ENCODE measurements around the gene POP7. TPM values are rescaled to one million over a fixed set of nuclear protein-coding genes. Genes with fewer than 3 reads are reported as not detected.

Gene POP7
- total RNA-seq, 1 experiment from 2014 or later, result 151 TPM

GRCh38 chr7:100720671-100721504 is 15.0 kb downstream of the POP7 start:
- H3K79me2 ChIP-seq (ENCODE audit: low read length), result no peaks in the 10 kb centered on the region
- H3K4me3 ChIP-seq (ENCODE audit: low read length), result no peak overlapping the region
- no peak for TF ChIP-seq EZH2 (IDR thresholded peaks at IDR 0.05; ENCODE audit: low read length, unreplicated experiment)
- TF ChIP-seq, protein P1, sequence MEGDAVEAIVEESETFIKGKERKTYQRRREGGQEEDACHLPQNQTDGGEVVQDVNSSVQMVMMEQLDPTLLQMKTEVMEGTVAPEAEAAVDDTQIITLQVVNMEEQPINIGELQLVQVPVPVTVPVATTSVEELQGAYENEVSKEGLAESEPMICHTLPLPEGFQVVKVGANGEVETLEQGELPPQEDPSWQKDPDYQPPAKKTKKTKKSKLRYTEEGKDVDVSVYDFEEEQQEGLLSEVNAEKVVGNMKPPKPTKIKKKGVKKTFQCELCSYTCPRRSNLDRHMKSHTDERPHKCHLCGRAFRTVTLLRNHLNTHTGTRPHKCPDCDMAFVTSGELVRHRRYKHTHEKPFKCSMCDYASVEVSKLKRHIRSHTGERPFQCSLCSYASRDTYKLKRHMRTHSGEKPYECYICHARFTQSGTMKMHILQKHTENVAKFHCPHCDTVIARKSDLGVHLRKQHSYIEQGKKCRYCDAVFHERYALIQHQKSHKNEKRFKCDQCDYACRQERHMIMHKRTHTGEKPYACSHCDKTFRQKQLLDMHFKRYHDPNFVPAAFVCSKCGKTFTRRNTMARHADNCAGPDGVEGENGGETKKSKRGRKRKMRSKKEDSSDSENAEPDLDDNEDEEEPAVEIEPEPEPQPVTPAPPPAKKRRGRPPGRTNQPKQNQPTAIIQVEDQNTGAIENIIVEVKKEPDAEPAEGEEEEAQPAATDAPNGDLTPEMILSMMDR (conservative IDR thresholded peaks at IDR 0.05; ENCODE audit: low read depth, low read length), result no peak
- TF ChIP-seq EZH2phosphoT487 (IDR thresholded peaks at IDR 0.05; ENCODE audit: borderline replicate concordance, low read length), result no peak
- no TSS peak for BruUV-seq (replicated peaks)
- H2AFZ ChIP-seq (ENCODE audit: low read length), result no peak overlapping the region
- H3K4me1 ChIP-seq (ENCODE audit: insufficient read depth, low read length), result peaks cover 4% of the 10 kb centered on the region; the same call in 1 of the 2 replicates
- H3K9me2 ChIP-seq (replicated peaks; ENCODE audit: low read length), result no peaks in the 10 kb centered on the region
- no peak overlapping the region for H3K9ac ChIP-seq (ENCODE audit: low read length)
- no peaks in the 10 kb centered on the region for H3K27me3 ChIP-seq (ENCODE audit: low read length)
- no peaks in the 10 kb centered on the region for H3K9me3 ChIP-seq (ENCODE audit: low read length)
- no peak overlapping the region for H3K27ac ChIP-seq (ENCODE audit: low read length)
- POLR2A ChIA-PET (ENCODE audit: unreplicated experiment), result no interaction called here
- ATAC-seq, result no peak
- H3K36me3 ChIP-seq (ENCODE audit: low read depth, low read length), result no peaks in the 10 kb centered on the region
- no peaks in the 10 kb centered on the region for H3F3A ChIP-seq (ENCODE audit: low read length, unreplicated experiment)
- CTCF ChIA-PET, result no interaction called here
- no peaks in the 10 kb centered on the region for H4K20me1 ChIP-seq (ENCODE audit: low read length)
- intact Hi-C loops (cut with micrococcal nuclease), result no loop called here
- no peak overlapping the region for H3K4me2 ChIP-seq (ENCODE audit: low read length)
- DNase-seq, result no peak

DNA sequence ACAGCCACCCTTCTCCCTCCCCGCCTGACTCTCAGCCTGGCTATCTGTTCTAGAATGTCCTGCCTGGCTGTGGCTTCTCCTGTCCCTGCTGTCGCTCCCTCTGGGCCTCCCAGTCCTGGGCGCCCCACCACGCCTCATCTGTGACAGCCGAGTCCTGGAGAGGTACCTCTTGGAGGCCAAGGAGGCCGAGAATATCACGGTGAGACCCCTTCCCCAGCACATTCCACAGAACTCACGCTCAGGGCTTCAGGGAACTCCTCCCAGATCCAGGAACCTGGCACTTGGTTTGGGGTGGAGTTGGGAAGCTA is 15.5 kb downstream of the POP7 start:
- H3K27me3 ChIP-seq (ENCODE audit: low read length), result no peaks in the 10 kb centered on the region
- no peaks in the 10 kb centered on the region for H3K9me3 ChIP-seq (ENCODE audit: low read length)
- H3K4me2 ChIP-seq (ENCODE audit: low read length), result no peak overlapping the region
- no peak overlapping the region for H3K4me3 ChIP-seq (ENCODE audit: low read length)
- H3K9me2 ChIP-seq (replicated peaks; ENCODE audit: low read length), result no peaks in the 10 kb centered on the region
- ATAC-seq, result no peak
- POLR2A ChIA-PET (ENCODE audit: unreplicated experiment), result no interaction called here
- intact Hi-C loops (cut with micrococcal nuclease), result no loop called here
- no peak overlapping the region for H2AFZ ChIP-seq (ENCODE audit: low read length)
- DNase-seq, result no peak
- H3K36me3 ChIP-seq (ENCODE audit: low read depth, low read length), result no peaks in the 10 kb centered on the region
- no peaks in the 10 kb centered on the region for H4K20me1 ChIP-seq (ENCODE audit: low read length)
- TF ChIP-seq EZH2 (IDR thresholded peaks at IDR 0.05; ENCODE audit: low read length, unreplicated experiment) (no peak), EZH2phosphoT487 (IDR thresholded peaks at IDR 0.05; ENCODE audit: borderline replicate concordance, low read length) (no peak)
- TF ChIP-seq, protein P1 (conservative IDR thresholded peaks at IDR 0.05; ENCODE audit: low read depth, low read length), result no peak
- no peaks in the 10 kb centered on the region for H3K79me2 ChIP-seq (ENCODE audit: low read length)
- no TSS peak for BruUV-seq (replicated peaks)
- no peak overlapping the region for H3K9ac ChIP-seq (ENCODE audit: low read length)
- H3K4me1 ChIP-seq (ENCODE audit: insufficient read depth, low read length), result peaks cover 8% of the 10 kb centered on the region
- H3K27ac ChIP-seq (ENCODE audit: low read length), result no peak overlapping the region
- H3F3A ChIP-seq (ENCODE audit: low read length, unreplicated experiment), result no peaks in the 10 kb centered on the region
- CTCF ChIA-PET, result no interaction called here

GRCh38 chr7:100722480-100723212 is 16.7 kb downstream of the POP7 start:
- peaks cover 13% of the 10 kb centered on the region for H3K4me1 ChIP-seq (ENCODE audit: insufficient read depth, low read length)
- ATAC-seq, result no peak
- TF ChIP-seq, protein P1 (conservative IDR thresholded peaks at IDR 0.05; ENCODE audit: low read depth, low read length), result no peak
- TF ChIP-seq EZH2phosphoT487 (IDR thresholded peaks at IDR 0.05; ENCODE audit: borderline replicate concordance, low read length) (no peak), EZH2 (IDR thresholded peaks at IDR 0.05; ENCODE audit: low read length, unreplicated experiment) (no peak)
- DNase-seq, result no peak
- H3K4me3 ChIP-seq (ENCODE audit: low read length), result no peak overlapping the region
- no peaks in the 10 kb centered on the region for H4K20me1 ChIP-seq (ENCODE audit: low read length)
- no peaks in the 10 kb centered on the region for H3F3A ChIP-seq (ENCODE audit: low read length, unreplicated experiment)
- H3K79me2 ChIP-seq (ENCODE audit: low read length), result no peaks in the 10 kb centered on the region
- H3K9me2 ChIP-seq (replicated peaks; ENCODE audit: low read length), result no peaks in the 10 kb centered on the region
- intact Hi-C loops (cut with micrococcal nuclease), result no loop called here
- no peak overlapping the region for H3K4me2 ChIP-seq (ENCODE audit: low read length)
- BruUV-seq (replicated peaks), result no TSS peak
- no peak overlapping the region for H3K27ac ChIP-seq (ENCODE audit: low read length)
- H3K36me3 ChIP-seq (ENCODE audit: low read depth, low read length), result no peaks in the 10 kb centered on the region
- ChIA-PET CTCF (interaction anchor here (0.5 to 1.1 kb wide), 2 partner anchors 17 to 134 kb away, joined by 3 read pairs; partner anchors contain the start of gene POP7), POLR2A (ENCODE audit: unreplicated experiment) (no interaction called here)
- no peak overlapping the region for H2AFZ ChIP-seq (ENCODE audit: low read length)
- no peak overlapping the region for H3K9ac ChIP-seq (ENCODE audit: low read length)
- H3K27me3 ChIP-seq (ENCODE audit: low read length), result no peaks in the 10 kb centered on the region
- no peaks in the 10 kb centered on the region for H3K9me3 ChIP-seq (ENCODE audit: low read length)
